ENCODE results near the gene FXYD3.

DNA sequence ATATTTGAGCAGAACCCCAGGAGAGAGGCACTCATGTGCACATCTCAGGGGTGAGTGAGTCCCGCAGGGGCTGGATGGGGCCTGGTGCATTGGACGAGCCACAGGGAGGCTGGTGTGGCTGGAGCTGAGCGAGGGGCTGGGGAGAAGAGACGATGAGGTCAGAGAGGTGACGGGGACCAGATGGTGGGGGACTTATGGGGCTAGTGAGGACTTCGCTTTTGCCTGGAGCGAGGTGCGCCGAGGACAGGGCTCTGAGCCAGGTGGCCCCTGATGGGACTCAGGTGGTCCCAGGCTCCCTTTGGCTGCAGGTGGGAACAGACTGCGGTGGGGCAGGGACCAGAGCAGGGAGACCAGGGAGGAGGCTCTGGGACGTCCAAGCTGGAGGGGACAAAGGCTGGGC lies 6.9 kb upstream of the FXYD3 start:
- TF ChIP-seq POLR2A (IDR thresholded peaks at IDR 0.05) (no peak), POLR2AphosphoS5 (IDR thresholded peaks at IDR 0.05) (no peak)
- TF ChIP-seq, protein P1, sequence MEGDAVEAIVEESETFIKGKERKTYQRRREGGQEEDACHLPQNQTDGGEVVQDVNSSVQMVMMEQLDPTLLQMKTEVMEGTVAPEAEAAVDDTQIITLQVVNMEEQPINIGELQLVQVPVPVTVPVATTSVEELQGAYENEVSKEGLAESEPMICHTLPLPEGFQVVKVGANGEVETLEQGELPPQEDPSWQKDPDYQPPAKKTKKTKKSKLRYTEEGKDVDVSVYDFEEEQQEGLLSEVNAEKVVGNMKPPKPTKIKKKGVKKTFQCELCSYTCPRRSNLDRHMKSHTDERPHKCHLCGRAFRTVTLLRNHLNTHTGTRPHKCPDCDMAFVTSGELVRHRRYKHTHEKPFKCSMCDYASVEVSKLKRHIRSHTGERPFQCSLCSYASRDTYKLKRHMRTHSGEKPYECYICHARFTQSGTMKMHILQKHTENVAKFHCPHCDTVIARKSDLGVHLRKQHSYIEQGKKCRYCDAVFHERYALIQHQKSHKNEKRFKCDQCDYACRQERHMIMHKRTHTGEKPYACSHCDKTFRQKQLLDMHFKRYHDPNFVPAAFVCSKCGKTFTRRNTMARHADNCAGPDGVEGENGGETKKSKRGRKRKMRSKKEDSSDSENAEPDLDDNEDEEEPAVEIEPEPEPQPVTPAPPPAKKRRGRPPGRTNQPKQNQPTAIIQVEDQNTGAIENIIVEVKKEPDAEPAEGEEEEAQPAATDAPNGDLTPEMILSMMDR (IDR thresholded peaks at IDR 0.05): no peak

Measured in gastroesophageal sphincter (tissue), 3 donors.